B cell (primary cell): ENCODE measurements around the gene MAMLD1. TPM values are rescaled to one million over a fixed set of nuclear protein-coding genes. Genes with fewer than 3 reads are reported as not detected.

ENCODE experiments used
- ATAC-seq: fragments of 200-7000 bp; cut with Tn5 transposase; one replicate; pipeline ENCODE4 v1.10.0; 2021; ENCODE audit warnings: low read depth, mild to moderate bottlenecking, moderate number of reproducible peaks, moderate library complexity
- CTCF ChIA-PET: fragments of 350-600 bp; sonication (Branson Sonifier 250); formaldehyde crosslinking; loops from one replicate; lab custom pipeline; 2021; ENCODE audit warnings: antibody characterized with exemption, inconsistent platforms; lab: Charles Lee
- POLR2A ChIA-PET: fragments of 350-600 bp; sonication (Branson Sonifier 250); formaldehyde crosslinking; loops from one replicate; lab custom pipeline; 2021; ENCODE audit warnings: antibody characterized with exemption; lab: Charles Lee
- DNase-seq: peaks from one replicate; pipeline ENCODE4 v3.0.0; 2013
- H2AFZ ChIP-seq: 2 replicates; pipeline ENCODE4 v1.6.1; 2012; ENCODE audit warnings: mild to moderate bottlenecking, low read depth, low read length; ENCODE audit not compliant: insufficient read depth, poor library complexity, severe bottlenecking
- H3K27ac ChIP-seq, 2 donors: 1 replicate in 1 of 2; 2 replicates in 1 of 2; pipeline ENCODE4 v1.5.1; 2012 to 2013; ENCODE audit warnings: low read length in 2 of 2, mild to moderate bottlenecking in 2 of 2, moderate library complexity in 1 of 2
- H3K27me3 ChIP-seq, 4 experiments: fragments of 200-600 bp in 1 of 4; sonication (generic) in 1 of 4; replicated peaks in 1 of 4; 1 replicate in 2 of 4; 2 replicates in 2 of 4; pipeline versions ENCODE4 v1.6.1 to v1.7.0; 2013 to 2016; ENCODE audit warnings: low read length in 3 of 4, mild to moderate bottlenecking in 2 of 4, mixed read lengths in 1 of 4, moderate library complexity in 1 of 4; ENCODE audit not compliant: insufficient read depth in 4 of 4, control insufficient read depth in 3 of 4; ENCODE audit errors: control extremely low read depth in 1 of 4
- H3K36me3 ChIP-seq, 2 experiments: replicated peaks in 1 of 2; 1 replicate in 1 of 2; 2 replicates in 1 of 2; pipeline versions ENCODE4 v1.6.1 to v1.7.1; 2013; ENCODE audit warnings: low read length in 1 of 2; ENCODE audit not compliant: insufficient read depth in 2 of 2, control insufficient read depth in 1 of 2; ENCODE audit errors: control extremely low read depth in 1 of 2, extremely low read depth in 1 of 2
- H3K4me1 ChIP-seq, 2 donors: fragments of 200-600 bp in 1 of 2; sonication (generic) in 1 of 2; 1 replicate in 1 of 2; 2 replicates in 1 of 2; pipeline versions ENCODE4 v1.5.1 to v1.6.1; 2013 to 2017; ENCODE audit warnings: low read length in 2 of 2; ENCODE audit not compliant: control insufficient read depth in 2 of 2, insufficient read depth in 2 of 2
- H3K4me2 ChIP-seq: replicated peaks from 2 replicates; pipeline ENCODE3; 2012; ENCODE audit warnings: mild to moderate bottlenecking, low read depth, low read length; ENCODE audit not compliant: poor library complexity, severe bottlenecking
- H3K4me3 ChIP-seq, 5 experiments: fragments of 200-600 bp in 1 of 5; sonication (generic) in 1 of 5; 1 replicate in 3 of 5; 2 replicates in 2 of 5; pipeline versions ENCODE4 v1.5.1 to v1.7.0; 2011 to 2016; ENCODE audit warnings: low read length in 4 of 5, mild to moderate bottlenecking in 4 of 5, low read depth in 2 of 5, control low read depth in 1 of 5, moderate library complexity in 1 of 5; ENCODE audit not compliant: insufficient read depth in 1 of 5; ENCODE audit errors: control extremely low read depth in 1 of 5, extremely low read depth in 1 of 5
- H3K79me2 ChIP-seq: fragments of 200-600 bp; sonication (generic); one replicate; pipeline ENCODE4 v1.6.0; 2016; ENCODE audit warnings: low read length; ENCODE audit not compliant: control insufficient read depth, insufficient read depth
- H3K9ac ChIP-seq: fragments of 200-600 bp; sonication (generic); 2 replicates; pipeline ENCODE4 v1.6.1; 2017; ENCODE audit warnings: mild to moderate bottlenecking, low read length, moderate library complexity
- H3K9me3 ChIP-seq, 3 donors: one replicate each; pipeline versions ENCODE4 v1.6.1 to v1.7.1; 2013; ENCODE audit warnings: low read length in 2 of 3; ENCODE audit not compliant: control insufficient read depth in 2 of 3, insufficient read depth in 1 of 3; ENCODE audit errors: control extremely low read depth in 1 of 3
- H4K20me1 ChIP-seq: 2 replicates; pipeline ENCODE4 v1.6.0; 2012; ENCODE audit warnings: mild to moderate bottlenecking, low read length; ENCODE audit not compliant: insufficient read depth, control insufficient read depth, poor library complexity, severe bottlenecking
- H3K27ac Mint-ChIP-seq: one replicate; pipeline ENCODE4 v1.8.0; 2021; ENCODE audit warnings: mixed read lengths
- H3K27me3 Mint-ChIP-seq: one replicate; pipeline ENCODE4 v1.8.0; 2021; ENCODE audit warnings: mixed read lengths
- H3K4me1 Mint-ChIP-seq: one replicate; pipeline ENCODE4 v1.8.0; 2021; ENCODE audit warnings: mixed read lengths
- H3K4me3 Mint-ChIP-seq: one replicate; pipeline ENCODE4 v1.8.0; 2021; ENCODE audit warnings: mixed read lengths
- H3K9me3 Mint-ChIP-seq: one replicate; pipeline ENCODE4 v1.8.0; 2022; ENCODE audit warnings: mixed read lengths; ENCODE audit not compliant: insufficient read depth
- CTCF ChIP-seq: fragments of 200-600 bp; IDR thresholded peaks from one replicate; pipeline ENCODE4 v1.8.0; 2022; ENCODE audit warnings: antibody characterized with exemption, mild to moderate bottlenecking
- EZH2 ChIP-seq: IDR thresholded peaks from 2 replicates; pipeline ENCODE4 v1.6.1; 2012; ENCODE audit warnings: borderline replicate concordance, low read depth, mild to moderate bottlenecking, moderate library complexity, low read length; ENCODE audit not compliant: insufficient read depth, poor library complexity, severe bottlenecking
- WGBS: methylation state at CpG from one replicate; pipeline ENCODE4 v1.1.5; 2013; ENCODE audit warnings: missing lambda C conversion rate; ENCODE audit not compliant: insufficient coverage; 5-methylcytosine and 5-hydroxymethylcytosine counted together
- intact Hi-C: fragments of 100-400 bp; cut with micrococcal nuclease; formaldehyde crosslinking; loops from one replicate; pipeline ENCODE4 v1.10.0; 2022
- polyA plus RNA-seq: library from polyadenylated mRNA; depleted of rRNA; stranded (reverse); fragments of >200 nt; gene quantifications from 2 replicates; pipeline ENCODE4 v1.2.3, GENCODE V29; 2012
- total RNA-seq, 2 donors: library from RNA; stranded (reverse); fragments of 120-200 nt in 1 of 2; gene quantifications; 1 replicate in 1 of 2; 2 replicates in 1 of 2; pipeline versions ENCODE4 v1.2.3 to v1.2.4, GENCODE V29; 2013 to 2022

Gene MAMLD1
- total and polyA plus RNA-seq, 2 donors (not counting 1 experiment from before 2014, with no cell fraction given): 1.4 to 1.9 TPM

- peaks cover 18% of the 10 kb centered on the region for H3K4me1 Mint-ChIP-seq
- Histone ChIP-seq H3K9me3 (no peaks in the 10 kb centered on the region), H2AFZ (peak overlapping the region; percentile 55), H3K4me1 (peaks cover 7 to 31% of the 10 kb centered on the region in 2 donors), H3K4me3 (no peak overlapping the region), H3K4me2 (peak overlapping the region; percentile 94), H3K27ac (no peak overlapping the region), H3K9ac (no peak overlapping the region), H3K36me3 (no peaks in the 10 kb centered on the region), H3K79me2 (no peaks in the 10 kb centered on the region), H4K20me1 (no peaks in the 10 kb centered on the region), H3K27me3 (no peaks in the 10 kb centered on the region)
- DNase-seq: peak; percentile 46
- ATAC-seq: no peak
- no peak overlapping the region for H3K27ac Mint-ChIP-seq
- ChIA-PET POLR2A (no interaction called here), CTCF (no interaction called here)
- TF ChIP-seq EZH2 (no peak), CTCF (no peak)
- no CpG with 5 or more reads among the region's 5 CpGs for WGBS
- H3K4me3 Mint-ChIP-seq: peak overlapping the region; percentile 86
- H3K27me3 Mint-ChIP-seq: peaks cover 2% of the 10 kb centered on the region
- no peaks in the 10 kb centered on the region for H3K9me3 Mint-ChIP-seq
- intact Hi-C loops: loop anchor here (10.0 kb wide), 1 partner anchor 1028 kb away; the partner anchor contains the start of gene VMA21
Observed at GRCh38 chrX:150366951-150367545, 3.9 kb downstream of the MAMLD1 start.

GRCh38 chrX:150370589-150371312, 7.6 kb downstream of the MAMLD1 start:
- H3K4me1 Mint-ChIP-seq: peaks cover 14% of the 10 kb centered on the region
- TF ChIP-seq CTCF (no peak), EZH2 (no peak)
- no peaks in the 10 kb centered on the region for H4K20me1 ChIP-seq
- no peak overlapping the region for H3K27ac ChIP-seq
- no peaks in the 10 kb centered on the region for H3K27me3 ChIP-seq
- intact Hi-C loops: no loop called here
- no CpG with 5 or more reads among the region's 5 CpGs for WGBS
- H3K79me2 ChIP-seq: no peaks in the 10 kb centered on the region
- no peak overlapping the region for H3K27ac Mint-ChIP-seq
- H3K4me3 Mint-ChIP-seq: no peak overlapping the region
- H3K36me3 ChIP-seq: no peaks in the 10 kb centered on the region
- ATAC-seq: no peak
- H3K4me1 ChIP-seq: peaks cover 7 to 11% of the 10 kb centered on the region in 2 donors
- peaks cover 7% of the 10 kb centered on the region for H3K27me3 Mint-ChIP-seq
- no peak overlapping the region for H3K9ac ChIP-seq
- H3K4me3 ChIP-seq: no peak overlapping the region
- H3K4me2 ChIP-seq: no peak overlapping the region
- no peaks in the 10 kb centered on the region for H3K9me3 ChIP-seq
- no peak overlapping the region for H2AFZ ChIP-seq
- ChIA-PET POLR2A (no interaction called here), CTCF (no interaction called here)
- DNase-seq: no peak
- H3K9me3 Mint-ChIP-seq: no peaks in the 10 kb centered on the region
